Endodermal cell (in vitro differentiated cells): ENCODE measurements around the gene SLC25A48. TPM values are rescaled to one million over a fixed set of nuclear protein-coding genes. Genes with fewer than 3 reads are reported as not detected.

Source experiments
- DNase-seq: peaks from one replicate; pipeline ENCODE4 v3.0.0-alpha.2; 2017
- H3K27ac ChIP-seq: 2 replicates; pipeline ENCODE4 v1.5.1; 2013; ENCODE audit warnings: mild to moderate bottlenecking, low read depth, low read length, moderate library complexity
- H3K27me3 ChIP-seq: 2 replicates; pipeline ENCODE4 v1.6.1; 2013; ENCODE audit warnings: mild to moderate bottlenecking, low read length, moderate library complexity; ENCODE audit not compliant: insufficient read depth, control insufficient read depth, poor library complexity, severe bottlenecking
- H3K36me3 ChIP-seq: 2 replicates; pipeline ENCODE4 v1.7.0; 2013; ENCODE audit warnings: mild to moderate bottlenecking, low read length, moderate library complexity; ENCODE audit not compliant: control insufficient read depth, insufficient read depth
- H3K4me1 ChIP-seq: one replicate; pipeline ENCODE4 v1.7.0; 2013; ENCODE audit warnings: low read length; ENCODE audit not compliant: control insufficient read depth, insufficient read depth
- H3K4me3 ChIP-seq: 2 replicates; pipeline ENCODE4 v1.5.1; 2013; ENCODE audit warnings: mild to moderate bottlenecking, low read length, moderate library complexity
- H3K9ac ChIP-seq: 2 replicates; pipeline ENCODE4 v1.6.1; 2013; ENCODE audit warnings: mild to moderate bottlenecking, low read length, moderate library complexity; ENCODE audit not compliant: poor library complexity, severe bottlenecking; ENCODE audit errors: extremely low read depth
- H3K9me3 ChIP-seq: 2 replicates; pipeline ENCODE4 v1.6.1; 2013; ENCODE audit warnings: mild to moderate bottlenecking, low read length, moderate library complexity; ENCODE audit not compliant: control insufficient read depth
- H3K27ac Mint-ChIP-seq: 2 replicates; pipeline ENCODE4 v1.8.0; 2020; ENCODE audit warnings: mixed read lengths
- H3K27me3 Mint-ChIP-seq: 2 replicates; pipeline ENCODE4 v1.8.0; 2021; ENCODE audit warnings: mild to moderate bottlenecking, mixed read lengths; ENCODE audit not compliant: insufficient read depth
- H3K36me3 Mint-ChIP-seq: 2 replicates; pipeline ENCODE4 v1.8.0; 2020; ENCODE audit warnings: low read depth, mixed read lengths
- H3K4me1 Mint-ChIP-seq: 2 replicates; pipeline ENCODE4 v1.8.0; 2020; ENCODE audit warnings: mixed read lengths
- H3K4me3 Mint-ChIP-seq: 2 replicates; pipeline ENCODE4 v1.8.0; 2020; ENCODE audit warnings: mild to moderate bottlenecking, moderate library complexity, mixed read lengths
- H3K9me3 Mint-ChIP-seq: 2 replicates; pipeline ENCODE4 v1.8.0; 2020; ENCODE audit warnings: mild to moderate bottlenecking, mixed read lengths
- WGBS, 2 experiments: methylation state at CpG; one replicate each; pipeline versions ENCODE4 v1.1.5 to v1.1.7; 2013; ENCODE audit warnings: missing lambda C conversion rate in 2 of 2, mixed read lengths in 1 of 2; ENCODE audit not compliant: insufficient coverage in 1 of 2, insufficient read length in 1 of 2; 5-methylcytosine and 5-hydroxymethylcytosine counted together
- total RNA-seq, 2 donors: library from RNA; stranded (reverse); fragmentation: NEBNext Ultra II Directional in 1 of 2; extraction: Animal tissue kit (Norgen Biotek cat#: 25700) in 1 of 2; gene quantifications; 2 replicates in 1 of 2; 3 replicates in 1 of 2; pipeline ENCODE4 v1.2.1, GENCODE V29; 2021
- TF ChIP-seq, protein P1 (sequence below): fragments of 200-600 bp; sonication (generic); conservative IDR thresholded peaks from 2 replicates; pipeline ENCODE4 v1.5.0; 2021; ENCODE audit warnings: antibody characterized with exemption, mild to moderate bottlenecking

SLC25A48 gene
- total RNA-seq, 2 donors from 2014 or later, result 2.5 to 5.9 TPM

DNA sequence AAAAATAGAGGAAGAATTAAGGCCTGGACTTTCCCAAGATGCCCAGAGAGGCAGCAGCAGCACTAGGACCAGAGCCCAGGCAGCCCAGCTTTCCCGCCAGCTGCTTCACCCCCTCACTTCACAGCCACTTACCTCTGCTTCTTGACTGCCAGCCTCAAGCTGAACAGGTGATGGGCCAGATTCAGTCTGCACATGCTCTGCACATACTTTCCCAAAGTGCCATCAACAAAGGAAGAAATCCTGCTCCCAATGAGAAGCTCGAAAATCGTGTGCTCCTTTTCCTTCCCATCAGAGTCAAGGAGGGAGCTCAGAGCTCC lies 4.1 kb upstream of the SLC25A48 start:
- WGBS, 2 experiments, result 64 to 68% methylated on average over 2 to 3 of the region's 3 CpGs
- Histone ChIP-seq H3K4me3 (no peak overlapping the region), H3K9ac (no peak overlapping the region), H3K36me3 (no peaks in the 10 kb centered on the region), H3K9me3 (no peaks in the 10 kb centered on the region), H3K4me1 (peaks cover 10% of the 10 kb centered on the region), H3K27ac (no peak overlapping the region), H3K27me3 (peaks cover 46% of the 10 kb centered on the region)
- no peak for DNase-seq
- H3K4me3 Mint-ChIP-seq, result no peak overlapping the region
- no peak overlapping the region for H3K27ac Mint-ChIP-seq
- peaks cover 52% of the 10 kb centered on the region for H3K27me3 Mint-ChIP-seq
- H3K36me3 Mint-ChIP-seq, result no peaks in the 10 kb centered on the region
- TF ChIP-seq, protein P1, sequence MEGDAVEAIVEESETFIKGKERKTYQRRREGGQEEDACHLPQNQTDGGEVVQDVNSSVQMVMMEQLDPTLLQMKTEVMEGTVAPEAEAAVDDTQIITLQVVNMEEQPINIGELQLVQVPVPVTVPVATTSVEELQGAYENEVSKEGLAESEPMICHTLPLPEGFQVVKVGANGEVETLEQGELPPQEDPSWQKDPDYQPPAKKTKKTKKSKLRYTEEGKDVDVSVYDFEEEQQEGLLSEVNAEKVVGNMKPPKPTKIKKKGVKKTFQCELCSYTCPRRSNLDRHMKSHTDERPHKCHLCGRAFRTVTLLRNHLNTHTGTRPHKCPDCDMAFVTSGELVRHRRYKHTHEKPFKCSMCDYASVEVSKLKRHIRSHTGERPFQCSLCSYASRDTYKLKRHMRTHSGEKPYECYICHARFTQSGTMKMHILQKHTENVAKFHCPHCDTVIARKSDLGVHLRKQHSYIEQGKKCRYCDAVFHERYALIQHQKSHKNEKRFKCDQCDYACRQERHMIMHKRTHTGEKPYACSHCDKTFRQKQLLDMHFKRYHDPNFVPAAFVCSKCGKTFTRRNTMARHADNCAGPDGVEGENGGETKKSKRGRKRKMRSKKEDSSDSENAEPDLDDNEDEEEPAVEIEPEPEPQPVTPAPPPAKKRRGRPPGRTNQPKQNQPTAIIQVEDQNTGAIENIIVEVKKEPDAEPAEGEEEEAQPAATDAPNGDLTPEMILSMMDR, result peak; percentile 14
- H3K4me1 Mint-ChIP-seq, result peaks cover 18% of the 10 kb centered on the region
- H3K9me3 Mint-ChIP-seq, result no peaks in the 10 kb centered on the region

GRCh38 chr5:135830876-135831275 lies 3.6 kb upstream of the SLC25A48 start:
- peaks cover 51% of the 10 kb centered on the region for H3K27me3 ChIP-seq
- TF ChIP-seq, protein P1, result no peak
- H3K27me3 Mint-ChIP-seq, result peaks cover 55% of the 10 kb centered on the region

GRCh38 chr5:135831439-135831838 lies 3.0 kb upstream of the SLC25A48 start:
- H3K27ac Mint-ChIP-seq, result no peak overlapping the region
- H3K36me3 Mint-ChIP-seq, result no peaks in the 10 kb centered on the region
- H3K36me3 ChIP-seq, result no peaks in the 10 kb centered on the region
- no peak overlapping the region for H3K4me3 ChIP-seq
- H3K9me3 ChIP-seq, result no peaks in the 10 kb centered on the region
- peaks cover 18% of the 10 kb centered on the region for H3K4me1 Mint-ChIP-seq
- no peak overlapping the region for H3K27ac ChIP-seq
- DNase-seq, result no peak
- no peak overlapping the region for H3K4me3 Mint-ChIP-seq
- peaks cover 10% of the 10 kb centered on the region for H3K4me1 ChIP-seq
- H3K9me3 Mint-ChIP-seq, result no peaks in the 10 kb centered on the region
- no peak overlapping the region for H3K9ac ChIP-seq
- TF ChIP-seq, protein P1, result no peak
- H3K27me3 ChIP-seq, result peaks cover 57% of the 10 kb centered on the region
- WGBS, 2 experiments, result 100% methylated on average over 1 of the region's 1 CpG
- H3K27me3 Mint-ChIP-seq, result peaks cover 57% of the 10 kb centered on the region

More at GRCh38 chr5:135830876-135831275, 3.6 kb upstream of the SLC25A48 start:
- Histone ChIP-seq H3K36me3 (no peaks in the 10 kb centered on the region), H3K4me1 (peaks cover 10% of the 10 kb centered on the region), H3K9me3 (no peaks in the 10 kb centered on the region), H3K9ac (no peak overlapping the region), H3K27ac (no peak overlapping the region), H3K4me3 (no peak overlapping the region)
- Mint-ChIP-seq H3K4me1 (peaks cover 18% of the 10 kb centered on the region), H3K9me3 (no peaks in the 10 kb centered on the region), H3K4me3 (no peak overlapping the region), H3K36me3 (no peaks in the 10 kb centered on the region), H3K27ac (no peak overlapping the region)
- peak; percentile 21 for DNase-seq
- 80% methylated on average over 4 of the region's 4 CpGs; no CpG with 5 or more reads in 1 of the 2 experiments for WGBS, 2 experiments
